ENCODE results near the gene SLC12A8. TPM values are rescaled to one million over a fixed set of nuclear protein-coding genes. Genes with fewer than 3 reads are reported as not detected.

Gene SLC12A8
- total and polyA plus RNA-seq, 2 experiments from 2014 or later, result 3.4 to 7.8 TPM

GRCh38 chr3:125117631-125118191, 94.8 kb downstream of the SLC12A8 start:
- Histone ChIP-seq H3K4me2 (ENCODE audit: unreplicated experiment) (peak overlapping the region; percentile 57), H3K27me3 (replicated peaks; ENCODE audit: insufficient read depth) (no peaks in the 10 kb centered on the region), H4K20me1 (ENCODE audit: insufficient read depth) (no peaks in the 10 kb centered on the region), H3K9me2 (ENCODE audit: insufficient read depth) (no peaks in the 10 kb centered on the region), H3K79me2 (ENCODE audit: insufficient read depth) (no peaks in the 10 kb centered on the region), H2AFZ (no peak overlapping the region), H3F3A (ENCODE audit: insufficient read depth) (peaks cover 15% of the 10 kb centered on the region), H3K36me3 (ENCODE audit: low read depth) (no peaks in the 10 kb centered on the region), H3K27ac (no peak overlapping the region; the same call in 1 of the 2 replicates), H3K4me1 (ENCODE audit: insufficient read depth) (peaks cover 31% of the 10 kb centered on the region), H3K9ac (no peak overlapping the region), H3K9me3 (ENCODE audit: low read depth) (no peaks in the 10 kb centered on the region), H3K4me3 (no peak overlapping the region)
- in situ Hi-C loops (cut with MboI), result no loop called here
- WGBS, 2 experiments (ENCODE audit: low coverage in 1 of 2, low lambda C conversion rate in 2 of 2, missing lambda C conversion rate in 2 of 2), result 78 to 85% methylated on average over 4 of the region's 4 CpGs
- DNase-seq, result no peak
- no peak for TF ChIP-seq EZH2 (IDR thresholded peaks at IDR 0.05; ENCODE audit: insufficient read depth, poor library complexity, severe bottlenecking)

GRCh38 chr3:125116311-125117080, 96.1 kb downstream of the SLC12A8 start:
- Histone ChIP-seq H3K27ac (peak overlapping the region; percentile 85), H3K79me2 (ENCODE audit: insufficient read depth) (no peaks in the 10 kb centered on the region), H3K4me3 (no peak overlapping the region), H3K9me3 (ENCODE audit: low read depth) (no peaks in the 10 kb centered on the region), H3K36me3 (ENCODE audit: low read depth) (no peaks in the 10 kb centered on the region), H3F3A (ENCODE audit: insufficient read depth) (peaks cover 15% of the 10 kb centered on the region), H3K27me3 (replicated peaks; ENCODE audit: insufficient read depth) (no peaks in the 10 kb centered on the region), H3K4me1 (ENCODE audit: insufficient read depth) (peaks cover 34% of the 10 kb centered on the region), H3K9ac (peak overlapping the region; percentile 71), H3K4me2 (ENCODE audit: unreplicated experiment) (peak overlapping the region; percentile 57), H3K9me2 (ENCODE audit: insufficient read depth) (no peaks in the 10 kb centered on the region), H4K20me1 (ENCODE audit: insufficient read depth) (no peaks in the 10 kb centered on the region), H2AFZ (peak overlapping the region; percentile 3; the same call in 1 of the 2 replicates)
- 55 to 59% methylated on average over 6 of the region's 6 CpGs for WGBS, 2 experiments (ENCODE audit: low coverage in 1 of 2, low lambda C conversion rate in 2 of 2, missing lambda C conversion rate in 2 of 2)
- peak; percentile 92 for DNase-seq
- in situ Hi-C loops (cut with MboI), result no loop called here
- TF ChIP-seq EZH2 (IDR thresholded peaks at IDR 0.05; ENCODE audit: insufficient read depth, poor library complexity, severe bottlenecking) (no peak), EZH2phosphoT487 (IDR thresholded peaks at IDR 0.05; ENCODE audit: insufficient read depth, low read depth) (no peak)

GRCh38 chr3:125115640-125116039, 96.9 kb downstream of the SLC12A8 start:
- Histone ChIP-seq H3K9me2 (ENCODE audit: insufficient read depth) (no peaks in the 10 kb centered on the region), H3K27me3 (replicated peaks; ENCODE audit: insufficient read depth) (no peaks in the 10 kb centered on the region), H3K27ac (peak overlapping the region; percentile 85), H3K4me2 (ENCODE audit: unreplicated experiment) (peak overlapping the region; percentile 57), H3K4me3 (no peak overlapping the region), H3K36me3 (ENCODE audit: low read depth) (no peaks in the 10 kb centered on the region), H2AFZ (no peak overlapping the region), H3K9ac (peak overlapping the region; percentile 71; the same call in 1 of the 2 replicates), H3K79me2 (ENCODE audit: insufficient read depth) (no peaks in the 10 kb centered on the region), H3K4me1 (ENCODE audit: insufficient read depth) (peaks cover 43% of the 10 kb centered on the region), H4K20me1 (ENCODE audit: insufficient read depth) (no peaks in the 10 kb centered on the region), H3K9me3 (ENCODE audit: low read depth) (no peaks in the 10 kb centered on the region), H3F3A (ENCODE audit: insufficient read depth) (peaks cover 24% of the 10 kb centered on the region)
- in situ Hi-C loops (cut with MboI), result no loop called here
- 61 to 64% methylated on average over 9 of the region's 9 CpGs for WGBS, 2 experiments (ENCODE audit: low coverage in 1 of 2, low lambda C conversion rate in 2 of 2, missing lambda C conversion rate in 2 of 2)
- TF ChIP-seq EZH2 (IDR thresholded peaks at IDR 0.05; ENCODE audit: insufficient read depth, poor library complexity, severe bottlenecking), result no peak
- TF ChIP-seq EZH2phosphoT487 (IDR thresholded peaks at IDR 0.05; ENCODE audit: insufficient read depth, low read depth), result no peak
- peak; percentile 83 for DNase-seq

- H3K4me3 ChIP-seq, result no peak overlapping the region
- H3K9me2 ChIP-seq (ENCODE audit: insufficient read depth), result no peaks in the 10 kb centered on the region
- TF ChIP-seq EZH2 (IDR thresholded peaks at IDR 0.05; ENCODE audit: insufficient read depth, poor library complexity, severe bottlenecking) (no peak), EZH2phosphoT487 (IDR thresholded peaks at IDR 0.05; ENCODE audit: insufficient read depth, low read depth) (no peak)
- no peak overlapping the region for H3K9ac ChIP-seq
- no peaks in the 10 kb centered on the region for H3K36me3 ChIP-seq (ENCODE audit: low read depth)
- H3K4me1 ChIP-seq (ENCODE audit: insufficient read depth), result peaks cover 65% of the 10 kb centered on the region
- in situ Hi-C loops (cut with MboI), result no loop called here
- no peak for DNase-seq
- H4K20me1 ChIP-seq (ENCODE audit: insufficient read depth), result no peaks in the 10 kb centered on the region
- no peaks in the 10 kb centered on the region for H3K27me3 ChIP-seq (replicated peaks; ENCODE audit: insufficient read depth)
- peaks cover 44% of the 10 kb centered on the region for H3F3A ChIP-seq (ENCODE audit: insufficient read depth)
- WGBS, 2 experiments (ENCODE audit: low coverage in 1 of 2, low lambda C conversion rate in 2 of 2, missing lambda C conversion rate in 2 of 2), result 27 to 36% methylated on average over 1 of the region's 1 CpG
- H3K27ac ChIP-seq, result no peak overlapping the region
- no peaks in the 10 kb centered on the region for H3K79me2 ChIP-seq (ENCODE audit: insufficient read depth)
- H3K4me2 ChIP-seq (ENCODE audit: unreplicated experiment), result no peak overlapping the region
- no peak overlapping the region for H2AFZ ChIP-seq
- H3K9me3 ChIP-seq (ENCODE audit: low read depth), result no peaks in the 10 kb centered on the region
These were observed 99.6 kb downstream of the SLC12A8 start for GRCh38 chr3:125112981-125113380.

Measured in GM23248 (cell line).